Trophoblast cell (in vitro differentiated cells and primary cell): ENCODE measurements around the gene RAB3C.

Experiments
- DNase-seq, 2 donors: peaks; one replicate each; pipeline ENCODE4 v3.0.0-alpha.2; 2016
- H2AFZ ChIP-seq: 2 replicates; pipeline ENCODE4 v1.6.1; 2013; ENCODE audit warnings: low read length, moderate library complexity, mild to moderate bottlenecking; ENCODE audit not compliant: insufficient read depth, poor library complexity
- H2AK5ac ChIP-seq: 2 replicates; pipeline ENCODE4 v1.6.1; 2013; ENCODE audit warnings: mild to moderate bottlenecking, low read length
- H2BK120ac ChIP-seq: 2 replicates; pipeline ENCODE4 v1.6.1; 2013; ENCODE audit warnings: low read length, mild to moderate bottlenecking, moderate library complexity; ENCODE audit not compliant: insufficient read depth, poor library complexity
- H2BK12ac ChIP-seq: 2 replicates; pipeline ENCODE4 v1.6.1; 2013; ENCODE audit warnings: mild to moderate bottlenecking, low read length, moderate library complexity
- H2BK5ac ChIP-seq: 2 replicates; pipeline ENCODE4 v1.6.1; 2013; ENCODE audit warnings: low read length, low read depth, moderate library complexity, mild to moderate bottlenecking; ENCODE audit not compliant: poor library complexity
- H3K14ac ChIP-seq: 2 replicates; pipeline ENCODE4 v1.6.1; 2013; ENCODE audit warnings: mild to moderate bottlenecking, low read length
- H3K18ac ChIP-seq: 2 replicates; pipeline ENCODE4 v1.6.1; 2013; ENCODE audit warnings: mild to moderate bottlenecking, low read length
- H3K23ac ChIP-seq: 2 replicates; pipeline ENCODE4 v1.6.1; 2013; ENCODE audit warnings: low read length
- H3K27ac ChIP-seq: 2 replicates; pipeline ENCODE4 v1.5.1; 2013; ENCODE audit warnings: low read depth, mild to moderate bottlenecking, inconsistent platforms, low read length, moderate library complexity
- H3K27me3 ChIP-seq: 2 replicates; pipeline ENCODE4 v1.6.1; 2013; ENCODE audit warnings: inconsistent platforms, mild to moderate bottlenecking, low read length, moderate library complexity; ENCODE audit not compliant: insufficient read depth
- H3K36me3 ChIP-seq, 2 experiments: 1 replicate in 1 of 2; 2 replicates in 1 of 2; pipeline ENCODE4 v1.6.1; 2013; ENCODE audit warnings: low read length in 2 of 2, mild to moderate bottlenecking in 2 of 2, moderate library complexity in 1 of 2; ENCODE audit not compliant: insufficient read depth in 2 of 2, control insufficient read depth in 1 of 2
- H3K4ac ChIP-seq: 2 replicates; pipeline ENCODE4 v1.6.1; 2013; ENCODE audit warnings: low read depth, mild to moderate bottlenecking, low read length, moderate library complexity
- H3K4me1 ChIP-seq, 2 experiments: 1 replicate in 1 of 2; 2 replicates in 1 of 2; pipeline ENCODE4 v1.6.1; 2013; ENCODE audit warnings: low read length in 2 of 2, mild to moderate bottlenecking in 2 of 2, moderate library complexity in 1 of 2; ENCODE audit not compliant: insufficient read depth in 2 of 2, control insufficient read depth in 1 of 2
- H3K4me2 ChIP-seq: 2 replicates; pipeline ENCODE4 v1.6.1; 2013; ENCODE audit warnings: inconsistent platforms, mild to moderate bottlenecking, low read length, moderate library complexity
- H3K4me3 ChIP-seq: 2 replicates; pipeline ENCODE4 v1.5.1; 2013; ENCODE audit warnings: mild to moderate bottlenecking, low read depth, low read length, inconsistent platforms
- H3K79me1 ChIP-seq: one replicate; pipeline ENCODE4 v1.6.1; 2013; ENCODE audit warnings: low read length
- H3K79me2 ChIP-seq: 2 replicates; pipeline ENCODE4 v1.6.1; 2013; ENCODE audit warnings: low read length, mild to moderate bottlenecking; ENCODE audit not compliant: control insufficient read depth, insufficient read depth, poor library complexity
- H3K9ac ChIP-seq: 2 replicates; pipeline ENCODE4 v1.6.1; 2013; ENCODE audit warnings: mild to moderate bottlenecking, low read length
- H3K9me3 ChIP-seq: 2 replicates; pipeline ENCODE4 v1.6.1; 2013; ENCODE audit warnings: low read depth, mild to moderate bottlenecking, control low read depth, inconsistent platforms, low read length; ENCODE audit not compliant: insufficient read depth
- H4K12ac ChIP-seq: 2 replicates; pipeline ENCODE4 v1.6.1; 2013; ENCODE audit warnings: low read depth, mild to moderate bottlenecking, low read length, moderate library complexity
- H4K8ac ChIP-seq: 2 replicates; pipeline ENCODE4 v1.6.1; 2013; ENCODE audit warnings: low read depth, mild to moderate bottlenecking, low read length, moderate library complexity
- H4K91ac ChIP-seq: one replicate; pipeline ENCODE4 v1.6.1; 2013; ENCODE audit warnings: low read depth, mild to moderate bottlenecking, low read length, moderate library complexity
- WGBS: extraction: QIAGEN DNeasy Blood & Tissue Kit; methylation state at CpG from one replicate; pipeline ENCODE4 v1.1.7; 2013; ENCODE audit warnings: missing lambda C conversion rate; ENCODE audit not compliant: insufficient read length, insufficient coverage; ENCODE audit errors: extremely low coverage; 5-methylcytosine and 5-hydroxymethylcytosine counted together

RAB3C gene

GRCh38 chr5:58842852-58843251 is 260.0 kb downstream of the RAB3C start:
- H2AK5ac ChIP-seq, result no peak overlapping the region
- H3K18ac ChIP-seq, result no peak overlapping the region
- H4K91ac ChIP-seq, result no peak overlapping the region
- H3K79me1 ChIP-seq, result no peaks in the 10 kb centered on the region
- H4K8ac ChIP-seq, result no peak overlapping the region
- no peak overlapping the region for H3K9ac ChIP-seq
- no peak overlapping the region for H2BK12ac ChIP-seq
- H3K79me2 ChIP-seq, result no peaks in the 10 kb centered on the region
- WGBS, result no CpG with 5 or more reads among the region's 2 CpGs
- H3K9me3 ChIP-seq, result peaks cover 4% of the 10 kb centered on the region
- peaks cover 3 to 6% of the 10 kb centered on the region in 2 experiments for H3K4me1 ChIP-seq
- no peaks in the 10 kb centered on the region for H3K27me3 ChIP-seq
- no peak overlapping the region for H2BK5ac ChIP-seq
- H4K12ac ChIP-seq, result no peak overlapping the region
- H2BK120ac ChIP-seq, result no peak overlapping the region
- no peak overlapping the region for H3K27ac ChIP-seq
- peak in 1 of 2 donors; percentile 26 for DNase-seq
- no peak overlapping the region for H3K4me2 ChIP-seq
- no peak overlapping the region for H2AFZ ChIP-seq
- H3K4ac ChIP-seq, result no peak overlapping the region
- no peak overlapping the region for H3K4me3 ChIP-seq
- no peaks in the 10 kb centered on the region for H3K36me3 ChIP-seq
- H3K14ac ChIP-seq, result no peak overlapping the region
- no peak overlapping the region for H3K23ac ChIP-seq

DNA sequence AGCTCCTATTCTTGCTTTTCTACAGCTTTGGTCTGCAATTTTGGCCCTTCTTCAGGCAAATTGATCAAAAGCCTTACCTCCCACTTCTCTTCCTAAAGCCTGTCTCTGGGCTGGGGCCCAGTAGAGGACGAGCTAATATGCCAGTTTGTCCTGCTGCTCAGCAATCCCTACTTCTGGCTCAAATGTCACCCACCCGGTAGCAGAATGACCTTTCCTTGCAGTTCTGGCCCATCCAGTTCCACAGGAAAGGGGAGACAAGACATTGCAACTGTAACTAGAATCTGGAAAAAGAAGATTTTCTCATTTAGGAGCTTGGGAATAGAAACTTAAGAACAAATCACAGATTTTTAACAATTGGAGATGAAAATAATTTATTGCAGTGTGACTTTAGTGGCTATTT is 261.5 kb downstream of the RAB3C start:
- no peak overlapping the region for H2BK120ac ChIP-seq
- no peak overlapping the region for H2AFZ ChIP-seq
- no peak overlapping the region for H2BK5ac ChIP-seq
- H3K79me2 ChIP-seq, result no peaks in the 10 kb centered on the region
- H3K18ac ChIP-seq, result no peak overlapping the region
- no peak overlapping the region for H3K27ac ChIP-seq
- peaks cover 3 to 6% of the 10 kb centered on the region in 2 experiments for H3K4me1 ChIP-seq
- no peak overlapping the region for H2AK5ac ChIP-seq
- H3K4ac ChIP-seq, result no peak overlapping the region
- no peaks in the 10 kb centered on the region for H3K27me3 ChIP-seq
- H3K9ac ChIP-seq, result no peak overlapping the region
- no CpG with 5 or more reads among the region's 2 CpGs for WGBS
- DNase-seq, result peak in 1 of 2 donors; percentile 53
- no peak overlapping the region for H3K23ac ChIP-seq
- no peaks in the 10 kb centered on the region for H3K79me1 ChIP-seq
- no peak overlapping the region for H3K14ac ChIP-seq
- H2BK12ac ChIP-seq, result no peak overlapping the region
- H4K8ac ChIP-seq, result no peak overlapping the region
- H3K4me2 ChIP-seq, result no peak overlapping the region
- H4K12ac ChIP-seq, result no peak overlapping the region
- H4K91ac ChIP-seq, result no peak overlapping the region
- peaks cover 4% of the 10 kb centered on the region for H3K9me3 ChIP-seq
- no peak overlapping the region for H3K4me3 ChIP-seq
- no peaks in the 10 kb centered on the region for H3K36me3 ChIP-seq

GRCh38 chr5:58847041-58847440 is 264.2 kb downstream of the RAB3C start:
- no peaks in the 10 kb centered on the region for H3K27me3 ChIP-seq
- H4K91ac ChIP-seq, result no peak overlapping the region
- no peak for DNase-seq
- no peak overlapping the region for H2BK5ac ChIP-seq
- no peak overlapping the region for H3K4ac ChIP-seq
- peaks cover 3 to 6% of the 10 kb centered on the region in 2 experiments for H3K4me1 ChIP-seq
- no peak overlapping the region for H3K23ac ChIP-seq
- H4K12ac ChIP-seq, result no peak overlapping the region
- no peaks in the 10 kb centered on the region for H3K79me2 ChIP-seq
- no peak overlapping the region for H2AFZ ChIP-seq
- no peak overlapping the region for H2AK5ac ChIP-seq
- no peak overlapping the region for H3K18ac ChIP-seq
- no peak overlapping the region for H3K4me2 ChIP-seq
- no peak overlapping the region for H3K9ac ChIP-seq
- WGBS, result no CpG with 5 or more reads among the region's 5 CpGs
- H4K8ac ChIP-seq, result no peak overlapping the region
- H3K27ac ChIP-seq, result no peak overlapping the region
- no peaks in the 10 kb centered on the region for H3K36me3 ChIP-seq
- H3K79me1 ChIP-seq, result no peaks in the 10 kb centered on the region
- H2BK120ac ChIP-seq, result no peak overlapping the region
- H3K9me3 ChIP-seq, result no peaks in the 10 kb centered on the region
- H2BK12ac ChIP-seq, result no peak overlapping the region
- H3K14ac ChIP-seq, result no peak overlapping the region
- H3K4me3 ChIP-seq, result no peak overlapping the region

DNA sequence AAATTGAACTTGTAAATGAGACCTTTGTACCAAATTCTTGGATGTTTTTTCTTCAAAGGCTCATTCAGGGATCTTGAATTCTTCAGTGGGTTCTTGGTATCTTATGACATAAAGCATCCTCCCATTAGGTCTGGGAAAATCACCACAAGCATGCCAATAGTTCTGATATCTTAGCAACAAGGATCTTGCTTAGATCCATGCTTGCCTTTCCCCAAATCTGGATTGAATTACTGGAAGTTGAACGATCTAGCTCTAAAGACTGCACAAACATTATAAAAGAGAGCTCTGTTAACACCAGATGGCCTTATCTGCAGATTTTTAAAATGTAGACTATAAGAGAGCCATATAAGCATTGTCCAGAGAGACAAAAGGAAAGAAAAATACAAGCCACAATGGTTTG is 266.3 kb downstream of the RAB3C start:
- H3K4me1 ChIP-seq, result peaks cover 3 to 6% of the 10 kb centered on the region in 2 experiments
- H3K18ac ChIP-seq, result no peak overlapping the region
- H4K12ac ChIP-seq, result no peak overlapping the region
- H3K9ac ChIP-seq, result no peak overlapping the region
- no peaks in the 10 kb centered on the region for H3K79me2 ChIP-seq
- H2AFZ ChIP-seq, result no peak overlapping the region
- DNase-seq, result no peak
- H3K27ac ChIP-seq, result no peak overlapping the region
- H3K4ac ChIP-seq, result no peak overlapping the region
- WGBS, result no CpG with 5 or more reads among the region's 1 CpG
- H2BK5ac ChIP-seq, result no peak overlapping the region
- H3K23ac ChIP-seq, result no peak overlapping the region
- no peaks in the 10 kb centered on the region for H3K79me1 ChIP-seq
- H3K9me3 ChIP-seq, result no peaks in the 10 kb centered on the region
- no peak overlapping the region for H2BK120ac ChIP-seq
- no peak overlapping the region for H3K4me3 ChIP-seq
- no peak overlapping the region for H3K4me2 ChIP-seq
- H4K8ac ChIP-seq, result no peak overlapping the region
- no peaks in the 10 kb centered on the region for H3K27me3 ChIP-seq
- no peak overlapping the region for H2BK12ac ChIP-seq
- H2AK5ac ChIP-seq, result no peak overlapping the region
- no peaks in the 10 kb centered on the region for H3K36me3 ChIP-seq
- no peak overlapping the region for H4K91ac ChIP-seq
- H3K14ac ChIP-seq, result no peak overlapping the region
